Regular cardiac myocyte (primary cell): ENCODE measurements around the gene OR13J1. TPM values are rescaled to one million over a fixed set of nuclear protein-coding genes. Genes with fewer than 3 reads are reported as not detected.

Source experiments
- total RNA-seq: library from RNA; depleted of rRNA; stranded (reverse); fragments of >200 nt; gene quantifications from 2 replicates; pipeline ENCODE4 v1.2.3, GENCODE V29; 2014

Gene OR13J1, protein sequence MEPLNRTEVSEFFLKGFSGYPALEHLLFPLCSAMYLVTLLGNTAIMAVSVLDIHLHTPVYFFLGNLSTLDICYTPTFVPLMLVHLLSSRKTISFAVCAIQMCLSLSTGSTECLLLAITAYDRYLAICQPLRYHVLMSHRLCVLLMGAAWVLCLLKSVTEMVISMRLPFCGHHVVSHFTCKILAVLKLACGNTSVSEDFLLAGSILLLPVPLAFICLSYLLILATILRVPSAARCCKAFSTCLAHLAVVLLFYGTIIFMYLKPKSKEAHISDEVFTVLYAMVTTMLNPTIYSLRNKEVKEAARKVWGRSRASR
- total RNA-seq = not detected in 2 replicates

DNA sequence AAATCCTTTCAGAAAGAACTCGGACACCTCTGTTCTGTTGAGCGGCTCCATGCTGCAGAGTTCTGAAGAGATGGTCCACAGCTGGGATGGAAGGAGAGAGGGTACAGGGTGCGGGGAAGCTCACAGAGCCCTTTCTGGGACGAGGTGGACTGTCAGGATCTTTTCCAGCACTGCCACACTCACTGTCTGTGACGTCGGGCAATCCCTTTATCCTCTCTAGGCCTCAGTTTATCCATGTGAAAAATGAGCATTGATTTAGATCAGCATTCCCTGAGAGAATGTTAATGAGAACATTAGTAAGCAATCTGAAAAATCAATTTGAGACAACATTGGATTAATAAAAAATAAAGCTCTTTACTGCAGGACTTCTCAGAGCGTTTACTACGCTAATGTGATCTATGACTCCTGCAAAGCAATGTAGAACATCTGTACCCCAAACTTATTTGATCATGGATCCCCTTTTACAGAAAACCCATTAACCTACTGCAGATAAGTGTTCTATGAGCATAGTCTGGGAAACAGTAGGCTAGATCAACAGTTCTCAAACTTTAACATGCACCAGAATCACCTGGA, at the start of gene OR13J1:
Gene OR13J1, minus strand, starts transcription at position 51 of the 573 bp plus-strand sequence. Its CDS starts 0 bp downstream, at position 51.

DNA sequence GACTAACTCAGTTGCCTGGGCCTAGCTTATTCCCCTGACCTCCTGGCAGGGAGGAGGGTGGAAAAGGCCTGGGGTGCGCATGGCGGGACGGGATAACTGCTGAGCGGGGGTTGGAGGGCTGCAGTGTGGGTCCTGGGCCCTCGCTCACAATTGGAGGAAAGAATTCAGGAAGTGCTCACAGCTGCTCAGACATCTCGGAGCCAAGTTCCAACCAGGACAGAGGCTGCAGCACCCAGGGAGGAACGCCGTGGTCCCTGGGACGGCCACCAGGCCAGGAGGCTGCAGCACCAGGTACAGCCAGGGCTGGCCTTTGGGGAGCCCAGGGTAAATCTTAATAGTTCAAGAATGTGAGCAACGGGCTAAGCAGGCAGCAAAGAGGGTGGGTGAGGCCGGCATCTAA, 39.1 kb upstream of the OR13J1 start, which contains the start of gene SPAAR:
Gene SPAAR, plus strand, starts transcription at position 217 of the 400 bp plus-strand sequence. CDS start 974 bp downstream, outside the sequence.

GRCh38 chr9:35905912-35906679, 35.9 kb upstream of the OR13J1 start, which contains the start of gene HRCT1:
Gene HRCT1 (plus strand): TSS chr9:35906202. CDS start chr9:35906288, 86 bp downstream.

DNA sequence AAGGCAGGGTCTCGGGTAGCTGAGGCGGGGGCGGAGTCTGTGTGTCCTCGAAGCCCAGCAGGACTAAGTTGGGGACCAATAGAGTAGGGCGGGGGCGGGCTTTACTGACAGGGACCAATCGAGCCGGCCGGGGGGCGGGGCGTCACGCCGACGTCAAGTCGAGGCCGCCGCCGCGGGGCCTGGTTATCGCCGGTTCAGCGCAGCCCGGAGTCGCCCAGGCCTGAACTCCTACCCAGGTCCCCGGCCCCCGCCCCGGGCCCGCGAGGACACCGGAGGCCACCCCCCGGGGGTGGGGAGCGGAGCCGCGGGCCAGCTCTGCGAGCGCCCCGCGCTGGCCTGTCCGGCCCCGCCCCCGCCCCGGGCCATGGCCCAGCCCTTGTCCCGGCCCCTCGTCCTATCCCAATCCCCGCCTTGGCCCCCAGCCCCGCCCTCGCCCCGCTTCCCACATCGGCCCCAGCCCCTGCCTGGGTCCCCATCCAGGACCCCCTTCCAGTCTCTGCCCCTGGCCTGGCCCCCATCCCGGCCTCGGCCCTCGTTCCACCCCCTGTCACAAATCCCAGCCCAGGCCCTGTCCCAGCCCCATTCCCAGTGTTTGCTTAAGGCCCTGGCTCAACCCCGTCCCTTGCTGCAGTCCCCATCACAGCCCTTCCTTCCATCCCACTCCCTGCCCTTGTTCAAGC, 41.0 kb downstream of the OR13J1 start, which contains the start of gene TMEM8B:
Gene TMEM8B, plus strand, starts transcription at position 145 of the 680 bp plus-strand sequence. Its CDS starts 220 bp downstream, at position 365.

GRCh38 chr9:35828716-35829083, 41.5 kb downstream of the OR13J1 start, which contains the start of gene FAM221B:
Gene FAM221B (minus strand): TSS chr9:35828732. CDS start chr9:35826161, 2,571 bp downstream.

Other genes starting within 250 kb of the OR13J1 start
- gene SIT1, start 219.5 kb downstream of the OR13J1 start, total RNA-seq = not detected in 2 replicates
- 3,474 and 7,582 TPM in 2 replicates for gene RMRP, start 212.4 kb downstream of the OR13J1 start, total RNA-seq
- gene CCDC107, start 212.1 kb downstream of the OR13J1 start, total RNA-seq = 16.9 and 24.2 TPM in 2 replicates
- 0.28 and 3.6 TPM in 2 replicates for gene ARHGEF39, start 205.2 kb downstream of the OR13J1 start, total RNA-seq
- 0.38 and 2.8 TPM in 2 replicates for gene CA9, start 196.5 kb downstream of the OR13J1 start, total RNA-seq
- gene TPM2, start 180.5 kb downstream of the OR13J1 start, total RNA-seq = 870 and 1,301 TPM in 2 replicates
- gene TLN1, start 138.2 kb downstream of the OR13J1 start, total RNA-seq = 342 and 359 TPM in 2 replicates
- gene CREB3, start 137.7 kb downstream of the OR13J1 start, total RNA-seq = 77.5 and 112 TPM in 2 replicates
- gene GBA2, start 121.2 kb downstream of the OR13J1 start, total RNA-seq = 15.2 and 19.9 TPM in 2 replicates
- gene RGP1, start 121.1 kb downstream of the OR13J1 start, total RNA-seq = 10.1 and 10.9 TPM in 2 replicates
- not detected in 2 replicates for gene MSMP, start 116.1 kb downstream of the OR13J1 start, total RNA-seq
- gene NPR2, start 78.8 kb downstream of the OR13J1 start, total RNA-seq = 10.9 and 18.3 TPM in 2 replicates
- gene SPAG8, start 58.1 kb downstream of the OR13J1 start, total RNA-seq = 0.58 and 1.1 TPM in 2 replicates
- 6.5 and 17.1 TPM in 2 replicates for gene HINT2, start 55.4 kb downstream of the OR13J1 start, total RNA-seq
- not detected in 2 replicates for gene FAM221B, start 41.7 kb downstream of the OR13J1 start, total RNA-seq
- 0.58 and 2.0 TPM in 2 replicates for gene TMEM8B, start 41.2 kb downstream of the OR13J1 start, total RNA-seq
- 0.28 and 0.58 TPM in 2 replicates for gene HRCT1, start 35.8 kb upstream of the OR13J1 start, total RNA-seq
- gene SPAAR, start 39.1 kb upstream of the OR13J1 start, total RNA-seq = 0.85 and 5.0 TPM in 2 replicates
- gene OR2S2, start 87.8 kb upstream of the OR13J1 start, total RNA-seq = 0.19 TPM in 1 of 2 replicates, not detected in the other
- gene RECK, start 166.5 kb upstream of the OR13J1 start, total RNA-seq = 24.2 and 81.7 TPM in 2 replicates